D721Med (cell line): Measurements from ENCODE around the gene STK10.

Experiments used
- DNase-seq: peaks from one replicate; pipeline ENCODE4 v3.0.0; 2011; ENCODE audit warnings: low spot score; ENCODE audit not compliant: insufficient read length
- FAIRE-seq: peaks from 2 replicates; lab custom pipeline; 2011; peaks lifted over from hg19 to GRCh38; lab: Jason Lieb, UNC
- TF ChIP-seq, protein P1 (sequence below): IDR thresholded peaks from 2 replicates; pipeline ENCODE4 v1.5.1; 2012; ENCODE audit warnings: mild to moderate bottlenecking, control low read depth; ENCODE audit not compliant: insufficient read depth; ENCODE audit errors: missing control alignments

Gene STK10

DNA sequence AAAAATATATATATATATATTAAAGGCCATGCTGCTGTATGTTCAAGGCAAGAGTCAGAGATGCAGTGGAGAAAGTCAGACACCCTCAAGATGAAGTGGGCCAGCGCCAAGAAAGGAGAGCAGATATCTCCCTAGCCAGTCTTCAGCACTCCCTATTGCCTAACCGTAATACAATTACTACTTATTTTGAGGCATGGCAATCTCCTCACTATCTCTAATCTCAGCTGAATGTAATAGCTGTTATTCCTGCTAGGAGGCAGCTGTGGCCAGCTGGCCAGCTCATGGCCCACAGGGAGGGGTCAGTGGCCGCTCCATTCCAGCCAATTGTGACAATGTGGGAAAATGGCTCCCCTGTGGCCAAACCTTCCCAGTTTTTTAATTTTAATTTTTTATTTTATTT lies 94.1 kb downstream of the STK10 start:
- FAIRE-seq: no peak
- no peak for DNase-seq

DNA sequence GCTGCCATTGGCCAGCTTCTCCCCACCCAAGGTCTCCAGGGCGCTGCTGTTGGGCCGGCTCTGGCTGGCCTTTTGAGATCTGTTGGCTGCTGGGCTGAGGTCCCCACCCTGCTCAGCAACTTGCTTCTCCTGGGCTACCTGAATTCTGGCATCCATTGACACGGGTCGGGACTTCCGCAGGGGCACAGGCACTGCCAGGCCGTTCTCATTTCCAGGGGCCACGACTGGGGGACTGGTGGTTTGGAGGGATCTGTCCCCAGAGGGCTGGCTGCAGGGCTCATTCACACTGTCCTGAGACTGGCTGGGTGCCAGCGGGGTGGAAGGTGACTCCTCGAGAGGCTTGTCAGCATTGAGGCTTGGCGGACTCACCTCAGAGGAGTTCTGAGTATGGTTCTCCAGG lies 94.5 kb downstream of the STK10 start:
- TF ChIP-seq, protein P1, sequence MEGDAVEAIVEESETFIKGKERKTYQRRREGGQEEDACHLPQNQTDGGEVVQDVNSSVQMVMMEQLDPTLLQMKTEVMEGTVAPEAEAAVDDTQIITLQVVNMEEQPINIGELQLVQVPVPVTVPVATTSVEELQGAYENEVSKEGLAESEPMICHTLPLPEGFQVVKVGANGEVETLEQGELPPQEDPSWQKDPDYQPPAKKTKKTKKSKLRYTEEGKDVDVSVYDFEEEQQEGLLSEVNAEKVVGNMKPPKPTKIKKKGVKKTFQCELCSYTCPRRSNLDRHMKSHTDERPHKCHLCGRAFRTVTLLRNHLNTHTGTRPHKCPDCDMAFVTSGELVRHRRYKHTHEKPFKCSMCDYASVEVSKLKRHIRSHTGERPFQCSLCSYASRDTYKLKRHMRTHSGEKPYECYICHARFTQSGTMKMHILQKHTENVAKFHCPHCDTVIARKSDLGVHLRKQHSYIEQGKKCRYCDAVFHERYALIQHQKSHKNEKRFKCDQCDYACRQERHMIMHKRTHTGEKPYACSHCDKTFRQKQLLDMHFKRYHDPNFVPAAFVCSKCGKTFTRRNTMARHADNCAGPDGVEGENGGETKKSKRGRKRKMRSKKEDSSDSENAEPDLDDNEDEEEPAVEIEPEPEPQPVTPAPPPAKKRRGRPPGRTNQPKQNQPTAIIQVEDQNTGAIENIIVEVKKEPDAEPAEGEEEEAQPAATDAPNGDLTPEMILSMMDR: no peak
- no peak for DNase-seq
- no peak for FAIRE-seq

More for the DNA sequence above, 94.1 kb downstream of the STK10 start:
- TF ChIP-seq, protein P1: no peak

DNA sequence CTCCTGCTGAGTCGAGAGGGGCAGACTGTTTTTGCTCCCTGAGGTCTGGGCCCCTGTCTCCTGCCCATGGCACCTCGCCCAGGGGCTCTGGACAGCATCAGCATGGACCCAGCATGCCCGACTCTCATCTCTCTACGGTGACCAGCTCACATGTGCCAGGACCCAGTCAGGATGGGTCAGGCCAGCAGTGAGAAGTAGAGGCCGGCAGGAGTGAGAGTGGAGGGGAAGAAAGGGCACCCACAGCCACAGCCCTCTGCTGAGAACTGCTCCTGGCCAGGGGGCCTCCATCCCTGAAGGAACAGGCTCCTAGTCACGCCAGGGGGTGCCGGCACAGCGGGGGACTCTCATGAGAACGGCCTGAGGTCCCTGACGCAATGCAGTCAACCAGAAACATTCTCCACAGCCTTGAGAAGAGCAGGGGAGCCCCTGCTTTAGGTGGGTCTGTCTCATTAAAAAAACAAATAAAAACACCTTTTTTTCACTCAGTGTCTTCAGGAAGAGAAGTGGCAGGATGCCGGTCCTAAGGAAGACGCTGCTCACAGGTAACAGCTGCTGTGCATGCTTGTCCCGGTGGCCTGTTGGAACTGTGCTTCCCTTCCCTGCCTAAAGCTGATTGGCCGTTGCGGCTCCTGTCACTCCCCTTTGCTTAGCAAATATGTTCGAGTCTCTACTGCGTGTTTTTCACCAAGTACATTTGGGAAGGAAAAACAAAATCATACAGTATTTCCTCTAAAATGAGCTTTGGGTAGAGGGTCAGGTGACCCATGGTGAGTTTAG lies 95.9 kb downstream of the STK10 start:
- TF ChIP-seq, protein P1: no peak
- no peak for FAIRE-seq
- no peak for DNase-seq

DNA sequence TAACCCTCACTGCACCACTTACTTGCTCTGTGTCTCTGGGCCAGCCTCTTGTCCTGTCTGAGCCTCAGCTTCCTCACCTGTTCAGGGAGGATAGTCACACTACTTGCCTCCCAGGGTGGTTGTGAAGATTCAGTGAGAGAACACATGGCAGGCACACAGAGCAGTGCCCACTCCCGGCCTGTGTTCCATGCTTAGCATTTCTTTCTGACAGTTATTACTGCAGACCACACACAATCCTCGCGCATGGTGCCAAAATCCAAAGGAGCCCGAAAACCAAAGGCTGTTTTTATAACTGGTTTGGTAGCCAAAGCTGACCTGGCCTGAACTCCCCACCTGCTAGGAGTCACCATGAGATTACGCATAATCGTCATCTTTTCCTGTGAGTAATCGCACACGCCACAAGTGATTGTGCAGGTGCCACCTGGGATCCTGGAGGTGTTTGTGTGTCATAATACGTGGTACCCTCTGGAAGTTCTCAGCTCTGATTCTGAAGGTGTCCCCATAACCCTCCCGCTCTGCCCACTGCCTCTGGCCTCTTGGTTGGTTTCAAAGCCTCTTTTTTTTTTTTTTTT lies 97.0 kb downstream of the STK10 start:
- TF ChIP-seq, protein P1: no peak
- DNase-seq (no peak), FAIRE-seq (no peak)

DNA sequence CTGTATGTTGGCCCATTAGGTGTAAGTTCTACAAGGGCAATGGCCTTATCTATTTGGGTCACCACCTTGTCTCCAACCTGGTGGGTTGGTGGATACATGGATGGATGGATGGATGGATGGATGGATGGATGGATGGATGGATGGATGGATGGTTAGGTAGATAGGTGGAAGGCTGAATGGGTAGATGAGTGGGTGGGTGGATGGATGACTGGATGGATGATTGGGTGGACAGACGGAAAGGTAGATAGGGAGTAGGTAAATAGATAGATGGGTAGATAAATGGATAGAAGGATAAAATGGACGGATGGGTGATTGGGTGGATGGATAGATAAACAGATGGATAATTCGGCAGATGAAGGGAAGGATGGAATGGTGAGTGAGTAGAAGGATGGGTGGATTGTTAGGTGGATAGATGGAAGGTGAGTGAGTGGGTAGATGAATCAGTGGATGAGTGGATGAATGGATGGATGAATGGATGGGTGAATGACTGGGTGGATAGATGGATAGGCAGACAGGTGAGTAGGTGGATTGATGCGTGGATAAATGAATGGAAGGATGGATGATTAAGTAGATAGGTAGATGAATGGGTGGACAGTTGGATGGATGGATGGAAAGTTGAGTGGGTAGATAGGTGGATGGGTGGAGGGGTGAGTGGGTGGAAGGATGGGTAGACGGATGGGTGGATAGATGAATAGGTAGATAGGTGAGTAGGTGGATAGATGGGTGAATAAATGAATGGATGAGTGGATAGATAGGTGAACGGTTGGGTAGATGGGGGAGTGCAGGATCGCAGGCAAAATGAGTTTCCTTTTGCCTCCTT lies 98.5 kb downstream of the STK10 start:
- TF ChIP-seq, protein P1: no peak
- FAIRE-seq (no peak), DNase-seq (no peak)

DNA sequence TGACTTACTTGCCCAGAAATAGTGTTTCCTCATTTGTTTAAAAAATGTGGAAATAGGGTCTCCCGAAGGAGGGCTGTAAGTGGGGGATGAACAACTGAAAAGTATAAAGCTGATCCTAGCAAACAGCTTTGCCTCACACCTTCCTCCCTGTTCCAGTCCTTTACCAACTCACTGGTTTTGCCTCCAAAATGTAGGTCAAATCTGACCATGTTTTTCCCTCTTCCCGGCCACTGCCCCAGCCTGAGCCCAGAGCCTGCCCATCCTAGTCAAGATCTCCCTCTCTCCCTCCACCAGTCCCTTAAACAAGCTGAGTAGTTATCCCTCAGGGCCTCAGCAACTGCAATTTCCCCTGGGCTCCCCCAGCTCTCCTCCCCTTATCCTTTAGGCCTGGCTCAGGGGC lies 99.2 kb downstream of the STK10 start:
- TF ChIP-seq, protein P1: no peak
- no peak for DNase-seq
- FAIRE-seq: no peak
